GM18870 (cell line): ENCODE measurements around the gene PHIP.

ENCODE experiments used
- ATAC-seq: cut with Tn5 transposase; IDR thresholded peaks from one replicate; pipeline ENCODE4 v1.9.1; 2021; ENCODE audit warnings: moderate library complexity; ENCODE audit not compliant: unreplicated experiment

Gene PHIP

GRCh38 chr6:79011940-79012339 is 66.1 kb downstream of the PHIP start:
- no peak for ATAC-seq

- ATAC-seq = no peak
These were observed 67.6 kb downstream of the PHIP start for GRCh38 chr6:79010422-79010821.

GRCh38 chr6:79009819-79010218 is 68.2 kb downstream of the PHIP start:
- no peak for ATAC-seq

GRCh38 chr6:79005497-79005896 is 72.6 kb downstream of the PHIP start:
- no peak for ATAC-seq

GRCh38 chr6:79005024-79005423 is 73.0 kb downstream of the PHIP start:
- no peak for ATAC-seq

GRCh38 chr6:79004239-79004638 is 73.8 kb downstream of the PHIP start:
- ATAC-seq = no peak

- ATAC-seq = no peak
These were observed 76.6 kb downstream of the PHIP start for GRCh38 chr6:79001415-79001814.

GRCh38 chr6:78999737-79000136 is 78.3 kb downstream of the PHIP start:
- ATAC-seq = no peak

GRCh38 chr6:78995946-78996345 is 82.1 kb downstream of the PHIP start:
- no peak for ATAC-seq

GRCh38 chr6:78995346-78995745 is 82.7 kb downstream of the PHIP start:
- ATAC-seq = no peak

- ATAC-seq = no peak
These were observed 84.1 kb downstream of the PHIP start for GRCh38 chr6:78993955-78994354.

- ATAC-seq = no peak
These were observed 88.9 kb downstream of the PHIP start for GRCh38 chr6:78989191-78989590.

GRCh38 chr6:78986161-78986560 is 91.9 kb downstream of the PHIP start:
- ATAC-seq = no peak

GRCh38 chr6:78984225-78984950 is 93.7 kb downstream of the PHIP start:
- ATAC-seq = no peak

- no peak for ATAC-seq
These were observed 110.9 kb downstream of the PHIP start for GRCh38 chr6:78967191-78967590.

GRCh38 chr6:78966542-78966941 is 111.5 kb downstream of the PHIP start:
- no peak for ATAC-seq

GRCh38 chr6:78962448-78962847 is 115.6 kb downstream of the PHIP start:
- ATAC-seq = no peak

- no peak for ATAC-seq
These were observed 123.3 kb downstream of the PHIP start for GRCh38 chr6:78954740-78955139.

- no peak for ATAC-seq
These were observed 124.3 kb downstream of the PHIP start for GRCh38 chr6:78953798-78954197.

- ATAC-seq = no peak
These were observed 125.7 kb downstream of the PHIP start for GRCh38 chr6:78952362-78952761.

- no peak for ATAC-seq
These were observed 129.3 kb downstream of the PHIP start for GRCh38 chr6:78948785-78949184.

- ATAC-seq = no peak
These were observed 130.1 kb downstream of the PHIP start for GRCh38 chr6:78947962-78948361.

GRCh38 chr6:78947529-78947928 is 130.5 kb downstream of the PHIP start:
- ATAC-seq = no peak
